Mesothelial cell of epicardium (in vitro differentiated cells): ENCODE measurements around the gene PPP2R5E. TPM values are rescaled to one million over a fixed set of nuclear protein-coding genes. Genes with fewer than 3 reads are reported as not detected.
"Not testable (repeated sequence)": the region's sequence is repeated elsewhere in the genome, so short reads cannot be mapped to it uniquely, and the experiment has no call there.

Experiments
- DNase-seq, 2 experiments: peaks; one replicate each; pipeline ENCODE4 v3.0.0; 2021; ENCODE audit warnings: low spot score in 2 of 2; ENCODE audit not compliant: unreplicated experiment in 2 of 2
- H3K27ac Mint-ChIP-seq: 2 replicates; pipeline ENCODE4 v1.8.0; 2021; ENCODE audit warnings: mixed read lengths
- H3K27me3 Mint-ChIP-seq: 2 replicates; pipeline ENCODE4 v1.8.0; 2021; ENCODE audit warnings: low read depth, mixed read lengths
- H3K36me3 Mint-ChIP-seq: 2 replicates; pipeline ENCODE4 v1.8.0; 2021; ENCODE audit warnings: mixed read lengths
- H3K4me1 Mint-ChIP-seq: 2 replicates; pipeline ENCODE4 v1.8.0; 2021; ENCODE audit warnings: mixed read lengths
- H3K4me3 Mint-ChIP-seq: 2 replicates; pipeline ENCODE4 v1.8.0; 2021; ENCODE audit warnings: mild to moderate bottlenecking, moderate library complexity, mixed read lengths
- H3K9me3 Mint-ChIP-seq: 2 replicates; pipeline ENCODE4 v1.8.0; 2021; ENCODE audit warnings: mixed read lengths
- CTCF ChIP-seq: fragments of 200-600 bp; sonication (generic); IDR thresholded peaks from one replicate; pipeline ENCODE4 v1.5.0; 2021; ENCODE audit warnings: antibody characterized with exemption; ENCODE audit not compliant: unreplicated experiment
- total RNA-seq: library from RNA; stranded (reverse); gene quantifications from 3 replicates; pipeline ENCODE4 v1.2.1, GENCODE V29; 2021

The PPP2R5E gene
- total RNA-seq, 1 donor from 2014 or later, result 58.2 TPM

GRCh38 chr14:63378444-63378843 is 164.7 kb downstream of the PPP2R5E start:
- no peaks in the 10 kb centered on the region for H3K9me3 Mint-ChIP-seq

GRCh38 chr14:63375769-63376168 is 167.4 kb downstream of the PPP2R5E start:
- Mint-ChIP-seq H3K4me1 (peaks cover 8% of the 10 kb centered on the region), H3K27me3 (no peaks in the 10 kb centered on the region), H3K4me3 (no peak overlapping the region), H3K36me3 (peaks cover 25% of the 10 kb centered on the region), H3K9me3 (no peaks in the 10 kb centered on the region), H3K27ac (no peak overlapping the region)
- DNase-seq, result no peak
- no peak for TF ChIP-seq CTCF

More at GRCh38 chr14:63378444-63378843, 164.7 kb downstream of the PPP2R5E start:
- no peak for DNase-seq
- H3K36me3 Mint-ChIP-seq, result peaks cover 32% of the 10 kb centered on the region
- TF ChIP-seq CTCF, result no peak
- H3K4me3 Mint-ChIP-seq, result no peak overlapping the region
- no peak overlapping the region for H3K27ac Mint-ChIP-seq
- no peaks in the 10 kb centered on the region for H3K27me3 Mint-ChIP-seq
- H3K4me1 Mint-ChIP-seq, result no peaks in the 10 kb centered on the region

GRCh38 chr14:63371613-63372012 is 171.6 kb downstream of the PPP2R5E start:
- not testable (repeated sequence) for H3K27me3 Mint-ChIP-seq
- Mint-ChIP-seq H3K27ac (peak overlapping the region; percentile 3), H3K36me3 (peaks cover 47% of the 10 kb centered on the region)

GRCh38 chr14:63371033-63371432 is 172.1 kb downstream of the PPP2R5E start:
- no peak overlapping the region for H3K27ac Mint-ChIP-seq
- peaks cover 8% of the 10 kb centered on the region for H3K4me1 Mint-ChIP-seq
- no peak for DNase-seq
- no peak for TF ChIP-seq CTCF
- no peak overlapping the region for H3K4me3 Mint-ChIP-seq
- H3K36me3 Mint-ChIP-seq, result peaks cover 49% of the 10 kb centered on the region
- peaks cover 23% of the 10 kb centered on the region for H3K9me3 Mint-ChIP-seq
- no peaks in the 10 kb centered on the region for H3K27me3 Mint-ChIP-seq

More at GRCh38 chr14:63371613-63372012, 171.6 kb downstream of the PPP2R5E start:
- peaks cover 21% of the 10 kb centered on the region for H3K9me3 Mint-ChIP-seq
- H3K4me1 Mint-ChIP-seq, H3K4me3 Mint-ChIP-seq, DNase-seq: not testable (repeated sequence)

- Mint-ChIP-seq H3K4me1 (peaks cover 8% of the 10 kb centered on the region), H3K27ac (no peak overlapping the region), H3K27me3 (no peaks in the 10 kb centered on the region), H3K9me3 (peaks cover 49% of the 10 kb centered on the region), H3K4me3 (no peak overlapping the region), H3K36me3 (peaks cover 54% of the 10 kb centered on the region)
- TF ChIP-seq CTCF, result no peak
- DNase-seq, result no peak
These were observed 175.3 kb downstream of the PPP2R5E start for GRCh38 chr14:63367742-63368364.

- H3K4me1 Mint-ChIP-seq, result no peaks in the 10 kb centered on the region
- no peaks in the 10 kb centered on the region for H3K27me3 Mint-ChIP-seq
- no peak for DNase-seq
- H3K27ac Mint-ChIP-seq, result no peak overlapping the region
- TF ChIP-seq CTCF, result no peak
- H3K9me3 Mint-ChIP-seq, result peaks cover 33% of the 10 kb centered on the region
- H3K36me3 Mint-ChIP-seq, result peaks cover 25% of the 10 kb centered on the region
- no peak overlapping the region for H3K4me3 Mint-ChIP-seq
These were observed 180.8 kb downstream of the PPP2R5E start for GRCh38 chr14:63362389-63362819.
